IMR-90 (cell line): ENCODE measurements around the gene HPS6. TPM values are rescaled to one million over a fixed set of nuclear protein-coding genes. Genes with fewer than 3 reads are reported as not detected.

Experiments
- ATAC-seq: fragments of 200-7000 bp; cut with Tn5 transposase; 2 replicates; pipeline ENCODE4 v1.9.1; 2020; ENCODE audit warnings: low read depth, mild to moderate bottlenecking, moderate library complexity
- BruUV-seq: library from RNA; stranded (reverse); fragments of 400-500 nt; replicated peaks from 2 replicates; lab custom pipeline; 2021; lab: Mats Ljungman, UMichigan
- CTCF ChIA-PET: fragments of 300-600 bp; formaldehyde crosslinking; extraction: SDS; loops from one replicate; lab custom pipeline; 2021; ENCODE audit warnings: antibody characterized with exemption; lab: Yijun Ruan, JAX
- POLR2A ChIA-PET: fragments of 300-600 bp; sonication (Branson Sonifier 250); formaldehyde crosslinking; loops from one replicate; lab custom pipeline; 2022; ENCODE audit warnings: antibody characterized with exemption; ENCODE audit not compliant: unreplicated experiment; lab: Charles Lee
- DNase-seq: peaks from one replicate; pipeline ENCODE4 v3.0.0; 2013
- H2AFZ ChIP-seq: replicated peaks from 2 replicates; pipeline ENCODE3; 2013; ENCODE audit warnings: low read length, mild to moderate bottlenecking; ENCODE audit not compliant: poor library complexity
- H2AK5ac ChIP-seq: 2 replicates; pipeline ENCODE4 v1.6.1; 2013; ENCODE audit warnings: low read depth, low read length, inconsistent platforms
- H2AK9ac ChIP-seq: replicated peaks from 2 replicates; pipeline ENCODE3; 2013; ENCODE audit warnings: mild to moderate bottlenecking, low read depth, low read length, moderate library complexity; ENCODE audit not compliant: poor library complexity
- H2BK120ac ChIP-seq: 2 replicates; pipeline ENCODE4 v1.6.1; 2013; ENCODE audit warnings: low read depth, low read length, inconsistent platforms
- H2BK15ac ChIP-seq: 3 replicates; pipeline ENCODE4 v1.6.1; 2013; ENCODE audit warnings: low read depth, low read length, inconsistent platforms
- H2BK20ac ChIP-seq: 2 replicates; pipeline ENCODE4 v1.6.1; 2013; ENCODE audit warnings: low read depth, mild to moderate bottlenecking, inconsistent platforms, low read length, moderate library complexity
- H2BK5ac ChIP-seq: 2 replicates; pipeline ENCODE4 v1.6.1; 2013; ENCODE audit warnings: mild to moderate bottlenecking, low read depth, low read length, inconsistent platforms; ENCODE audit not compliant: poor library complexity, severe bottlenecking
- H3K14ac ChIP-seq: replicated peaks from 2 replicates; pipeline ENCODE4 v1.6.1; 2013; ENCODE audit warnings: low read depth, low read length, inconsistent platforms
- H3K18ac ChIP-seq: 2 replicates; pipeline ENCODE4 v1.6.1; 2013; ENCODE audit warnings: low read depth, low read length, control low read depth
- H3K23ac ChIP-seq: 2 replicates; pipeline ENCODE4 v1.6.1; 2013; ENCODE audit warnings: low read depth, low read length, inconsistent platforms
- H3K27ac ChIP-seq: 2 replicates; pipeline ENCODE4 v1.5.1; 2013; ENCODE audit warnings: mild to moderate bottlenecking, control low read depth, low read length; ENCODE audit not compliant: insufficient read depth
- H3K27me3 ChIP-seq: 2 replicates; pipeline ENCODE4 v1.6.1; 2013; ENCODE audit warnings: low read length; ENCODE audit not compliant: control insufficient read depth, insufficient read depth
- H3K36me3 ChIP-seq: 2 replicates; pipeline ENCODE4 v1.6.1; 2013; ENCODE audit warnings: low read length, mixed read lengths; ENCODE audit not compliant: control insufficient read depth, insufficient read depth
- H3K4ac ChIP-seq: 2 replicates; pipeline ENCODE4 v1.6.1; 2013; ENCODE audit warnings: low read depth, low read length, inconsistent platforms
- H3K4me1 ChIP-seq: 2 replicates; pipeline ENCODE4 v1.6.1; 2013; ENCODE audit warnings: low read length, mixed read lengths; ENCODE audit not compliant: control insufficient read depth, insufficient read depth
- H3K4me2 ChIP-seq: 2 replicates; pipeline ENCODE4 v1.6.1; 2013; ENCODE audit warnings: low read depth, mild to moderate bottlenecking, control low read depth, low read length, moderate library complexity
- H3K4me3 ChIP-seq: 2 replicates; pipeline ENCODE4 v1.5.1; 2013; ENCODE audit warnings: low read depth, mild to moderate bottlenecking, control low read depth, low read length, moderate library complexity; ENCODE audit not compliant: insufficient read depth
- H3K56ac ChIP-seq: 2 replicates; pipeline ENCODE4 v1.6.1; 2013; ENCODE audit warnings: low read length, inconsistent platforms; ENCODE audit not compliant: insufficient read depth; ENCODE audit errors: extremely low read depth
- H3K79me1 ChIP-seq, 2 experiments: 2 replicates each; pipeline ENCODE4 v1.6.1; 2013; ENCODE audit warnings: low read length in 2 of 2, inconsistent platforms in 1 of 2, low read depth in 1 of 2
- H3K9ac ChIP-seq: 2 replicates; pipeline ENCODE4 v1.6.1; 2013; ENCODE audit warnings: low read depth, low read length, control low read depth
- H3K9me1 ChIP-seq: 2 replicates; pipeline ENCODE4 v1.6.1; 2013; ENCODE audit warnings: low read length, inconsistent platforms; ENCODE audit not compliant: insufficient read depth
- H3K9me3 ChIP-seq: 2 replicates; pipeline ENCODE4 v1.6.1; 2013; ENCODE audit warnings: low read length; ENCODE audit not compliant: control insufficient read depth, insufficient read depth
- H4K20me1 ChIP-seq: 2 replicates; pipeline ENCODE4 v1.6.1; 2013; ENCODE audit warnings: low read length, inconsistent platforms; ENCODE audit not compliant: insufficient read depth
- H4K5ac ChIP-seq: 2 replicates; pipeline ENCODE4 v1.6.1; 2013; ENCODE audit warnings: mild to moderate bottlenecking, low read depth, low read length, control low read depth
- H4K8ac ChIP-seq, 2 experiments: 2 replicates each; pipeline ENCODE4 v1.6.1; 2013; ENCODE audit warnings: low read depth in 2 of 2, low read length in 2 of 2, control low read depth in 1 of 2, inconsistent platforms in 1 of 2
- H4K91ac ChIP-seq: 2 replicates; pipeline ENCODE4 v1.6.1; 2013; ENCODE audit warnings: low read depth, low read length, inconsistent platforms; ENCODE audit not compliant: insufficient read depth
- BHLHE40 ChIP-seq: fragments of 150-350 bp; IDR thresholded peaks from 2 replicates; pipeline ENCODE4 v1.6.1; 2016; ENCODE audit warnings: mild to moderate bottlenecking, low read depth, low read length
- CEBPB ChIP-seq: IDR thresholded peaks from 2 replicates; pipeline ENCODE4 v1.6.1; 2012; ENCODE audit warnings: low read depth, low read length, improper control_type of control experiment
- CHD1 ChIP-seq: IDR thresholded peaks from 2 replicates; pipeline ENCODE4 v1.6.1; 2012; ENCODE audit warnings: low read depth, low read length, improper control_type of control experiment
- ELK1 ChIP-seq: fragments of 150-350 bp; IDR thresholded peaks from 2 replicates; pipeline ENCODE4 v1.6.1; 2016; ENCODE audit warnings: low read depth, mild to moderate bottlenecking, low read length, moderate library complexity, borderline replicate concordance
- FOS ChIP-seq: fragments of 150-350 bp; IDR thresholded peaks from 2 replicates; pipeline ENCODE4 v1.6.1; 2016; ENCODE audit warnings: low read depth, low read length
- MAFK ChIP-seq: IDR thresholded peaks from 2 replicates; pipeline ENCODE4 v1.6.1; 2012; ENCODE audit warnings: low read depth, low read length, improper control_type of control experiment
- MAZ ChIP-seq: IDR thresholded peaks from 2 replicates; pipeline ENCODE4 v1.6.1; 2012; ENCODE audit warnings: low read depth, mild to moderate bottlenecking, low read length, improper control_type of control experiment, moderate library complexity, borderline replicate concordance
- MXI1 ChIP-seq: IDR thresholded peaks from 2 replicates; pipeline ENCODE4 v1.6.1; 2012; ENCODE audit warnings: low read depth, mild to moderate bottlenecking, low read length, moderate library complexity, borderline replicate concordance
- NFE2L2 ChIP-seq: fragments of 150-350 bp; IDR thresholded peaks from 2 replicates; pipeline ENCODE4 v1.6.1; 2016; ENCODE audit warnings: low read depth, mild to moderate bottlenecking, low read length
- POLR2A ChIP-seq: IDR thresholded peaks from 2 replicates; pipeline ENCODE4 v1.6.1; 2012; ENCODE audit warnings: mild to moderate bottlenecking, low read depth, low read length
- RAD21 ChIP-seq: IDR thresholded peaks from 2 replicates; pipeline ENCODE4 v1.6.1; 2012; ENCODE audit warnings: low read length, improper control_type of control experiment
- RCOR1 ChIP-seq: IDR thresholded peaks from 2 replicates; pipeline ENCODE4 v1.6.1; 2012; ENCODE audit warnings: mild to moderate bottlenecking, low read length, improper control_type of control experiment; ENCODE audit not compliant: insufficient replicate concordance
- RFX5 ChIP-seq: IDR thresholded peaks from 2 replicates; pipeline ENCODE4 v1.8.0; 2012; ENCODE audit warnings: low read depth, mild to moderate bottlenecking, low read length, moderate library complexity
- SMC3 ChIP-seq: fragments of 150-350 bp; IDR thresholded peaks from 2 replicates; pipeline ENCODE4 v1.6.1; 2016; ENCODE audit warnings: low read depth, mild to moderate bottlenecking, antibody characterized with exemption, low read length, moderate library complexity
- USF2 ChIP-seq: fragments of 150-350 bp; IDR thresholded peaks from 2 replicates; pipeline ENCODE4 v1.6.1; 2017; ENCODE audit warnings: mild to moderate bottlenecking, antibody characterized with exemption, low read length, low read depth
- WGBS, 2 experiments: methylation state at CpG; one replicate each; pipeline versions ENCODE4 v1.1.5 to v1.1.7; 2013; ENCODE audit warnings: missing lambda C conversion rate in 2 of 2; ENCODE audit not compliant: insufficient read length in 1 of 2; ENCODE audit errors: extremely low coverage in 2 of 2; 5-methylcytosine and 5-hydroxymethylcytosine counted together
- dilution Hi-C: fragments of 300-500 bp; cut with HindIII; formaldehyde crosslinking; loops from one replicate; pipeline ENCODE4 v1.14.3; 2018; ENCODE audit warnings: low sequenced_read_pairs; ENCODE audit not compliant: unreplicated experiment
- in situ Hi-C: fragments of 300-500 bp; cut with MboI; formaldehyde crosslinking; loops from 3 replicates; pipeline ENCODE4 v1.14.3; 2019; ENCODE audit warnings: low sequenced_read_pairs, inconsistent platforms, mixed read lengths
- intact Hi-C: fragments of 100-400 bp; cut with micrococcal nuclease; formaldehyde crosslinking; loops from 2 replicates; pipeline ENCODE4 v1.10.0; 2022
- polyA plus RNA-seq, 3 experiments: library from polyadenylated mRNA; depleted of rRNA; stranded (reverse); fragments of >200 nt; gene quantifications; 2 replicates each; pipeline ENCODE4 v1.2.3, GENCODE V29; 2012; ENCODE audit warnings: low replicate concordance in 1 of 3
- total RNA-seq: library from RNA; depleted of rRNA; stranded (reverse); fragments of >200 nt; gene quantifications from 2 replicates; pipeline ENCODE4 v1.2.3, GENCODE V29; 2012

HPS6 gene
- total and polyA plus RNA-seq, 2 of the 4 experiments (the other 2 are of a cell fraction): 10.5 to 23.1 TPM

GRCh38 chr10:102112210-102112817 lies 47.2 kb downstream of the HPS6 start:
- BruUV-seq: no TSS peak
- no peak overlapping the region for H3K14ac ChIP-seq
- ChIA-PET POLR2A (no interaction called here), CTCF (interaction anchor here (0.5 to 0.6 kb wide), 2 partner anchors 19 to 310 kb away, joined by 3 read pairs; no protein-coding TSS in a partner anchor)
- no peak overlapping the region for H2AK9ac ChIP-seq
- in situ Hi-C loops (no loop called here), dilution Hi-C loops (no loop called here), intact Hi-C loops (no loop called here)
- no peak overlapping the region for H2AFZ ChIP-seq
- peak overlapping the region; percentile 89 for H3K4me2 ChIP-seq
- H4K5ac ChIP-seq: no peak overlapping the region
- no peak overlapping the region for H2BK5ac ChIP-seq
- ATAC-seq: no peak
- H3K9ac ChIP-seq: peak overlapping the region; percentile 79; the same call in 1 of the 2 replicates
- WGBS, 2 experiments: no CpG with 5 or more reads among the region's 3 CpGs
- peak overlapping the region; percentile 92; the same call in 1 of the 2 replicates for H3K4me3 ChIP-seq
- TF ChIP-seq SMC3 (no peak), POLR2A (no peak), RAD21 (no peak), MXI1 (no peak), MAZ (no peak), RFX5 (no peak), ELK1 (no peak), NFE2L2 (no peak), MAFK (no peak), CHD1 (no peak), CEBPB (no peak), RCOR1 (no peak), FOS (no peak), USF2 (no peak), BHLHE40 (no peak)
- H3K23ac ChIP-seq: peak overlapping the region; percentile 79; the same call in 1 of the 2 replicates
- peaks cover 23% of the 10 kb centered on the region for H3K4me1 ChIP-seq
- H3K9me1 ChIP-seq: peaks cover 21% of the 10 kb centered on the region
- no peak overlapping the region for H3K27ac ChIP-seq
- H2BK20ac ChIP-seq: no peak overlapping the region
- H3K56ac ChIP-seq: no peak overlapping the region
- H3K18ac ChIP-seq: no peak overlapping the region
- peaks cover 19 to 82% of the 10 kb centered on the region in 2 experiments for H3K79me1 ChIP-seq
- no peak for DNase-seq
- no peak overlapping the region for H4K8ac ChIP-seq
- H3K9me3 ChIP-seq: no peaks in the 10 kb centered on the region
- no peak overlapping the region for H3K4ac ChIP-seq
- H2BK120ac ChIP-seq: no peak overlapping the region
- H4K91ac ChIP-seq: no peak overlapping the region
- no peaks in the 10 kb centered on the region for H3K27me3 ChIP-seq
- H3K36me3 ChIP-seq: peaks cover 44% of the 10 kb centered on the region
- no peak overlapping the region for H2BK15ac ChIP-seq
- peak overlapping the region; percentile 51; the same call in 1 of the 2 replicates for H2AK5ac ChIP-seq
- peaks cover 67% of the 10 kb centered on the region for H4K20me1 ChIP-seq
